GM21528 (cell line): ENCODE results near the gene CDHR5.

Experiments used
- ATAC-seq: cut with Tn5 transposase; IDR thresholded peaks from one replicate; pipeline ENCODE4 v1.9.1; 2021; ENCODE audit warnings: mild to moderate bottlenecking, moderate library complexity; ENCODE audit not compliant: unreplicated experiment, low FRiP score

The CDHR5 gene

DNA sequence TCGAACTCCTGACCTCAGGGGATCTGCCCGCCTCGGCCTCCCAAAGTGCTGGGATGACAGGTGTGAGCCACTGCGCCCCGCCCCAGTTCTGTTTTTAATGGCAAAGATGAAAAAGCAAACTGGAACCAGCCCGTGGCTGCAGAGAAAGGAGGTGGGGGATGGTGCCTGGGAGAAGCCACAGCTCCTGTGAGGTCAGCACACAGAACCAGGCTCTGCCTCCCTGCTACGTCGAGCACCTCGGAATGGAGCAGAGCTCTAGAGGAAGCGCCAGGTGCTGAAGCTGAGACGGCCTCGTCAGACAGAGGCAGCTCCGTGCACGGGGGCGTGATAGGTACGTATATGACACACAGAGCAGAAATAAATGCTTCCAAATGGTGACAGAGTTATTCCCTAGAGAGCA is 20.8 kb upstream of the CDHR5 start:
- ATAC-seq = no peak

- ATAC-seq = no peak
Observed at GRCh38 chr11:643849-644738, 19.3 kb upstream of the CDHR5 start.

DNA sequence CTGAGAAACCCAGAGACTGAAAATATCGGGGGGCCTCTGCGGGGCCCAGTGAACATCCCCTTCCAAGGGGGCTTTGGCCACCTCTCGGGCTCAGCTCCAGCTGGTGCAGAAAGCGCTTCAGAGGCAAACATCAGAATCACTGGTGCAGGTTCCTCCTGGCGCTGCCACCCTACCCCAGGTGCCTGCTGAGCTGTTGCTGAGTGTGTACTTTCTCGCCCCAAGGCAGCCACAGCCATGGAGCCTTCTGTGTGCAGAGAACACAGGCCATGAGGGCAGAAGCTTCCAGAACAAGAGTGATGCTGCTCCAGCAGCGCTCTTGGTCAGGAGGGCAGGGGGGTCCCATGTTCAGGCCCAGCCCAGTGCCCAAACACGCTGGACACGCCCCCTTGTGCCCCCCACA is 18.6 kb upstream of the CDHR5 start:
- ATAC-seq = no peak

- ATAC-seq = no peak
Observed at GRCh38 chr11:641806-642370, 17.1 kb upstream of the CDHR5 start.

DNA sequence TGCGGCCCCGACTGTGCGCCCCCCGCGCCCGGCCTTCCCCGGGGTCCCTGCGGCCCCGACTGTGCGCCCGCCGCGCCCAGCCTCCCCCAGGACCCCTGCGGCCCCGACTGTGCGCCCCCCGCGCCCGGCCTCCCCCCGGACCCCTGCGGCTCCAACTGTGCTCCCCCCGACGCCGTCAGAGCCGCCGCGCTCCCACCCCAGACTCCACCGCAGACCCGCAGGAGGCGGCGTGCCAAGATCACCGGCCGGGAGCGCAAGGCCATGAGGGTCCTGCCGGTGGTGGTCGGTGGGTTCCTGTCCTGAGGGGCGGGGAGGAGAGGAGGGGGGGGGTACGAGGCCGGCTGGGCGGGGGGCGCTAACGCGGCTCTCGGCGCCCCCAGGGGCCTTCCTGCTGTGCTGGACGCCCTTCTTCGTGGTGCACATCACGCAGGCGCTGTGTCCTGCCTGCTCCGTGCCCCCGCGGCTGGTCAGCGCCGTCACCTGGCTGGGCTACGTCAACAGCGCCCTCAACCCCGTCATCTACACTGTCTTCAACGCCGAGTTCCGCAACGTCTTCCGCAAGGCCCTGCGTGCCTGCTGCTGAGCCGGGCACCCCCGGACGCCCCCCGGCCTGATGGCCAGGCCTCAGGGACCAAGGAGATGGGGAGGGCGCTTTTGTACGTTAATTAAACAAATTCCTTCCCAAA is 15.4 kb upstream of the CDHR5 start:
- no peak for ATAC-seq

- no peak for ATAC-seq
Observed at GRCh38 chr11:639332-639955, 14.7 kb upstream of the CDHR5 start.

- no peak for ATAC-seq
Observed at GRCh38 chr11:638631-639331, 14.0 kb upstream of the CDHR5 start.

GRCh38 chr11:637593-638521 is 13.1 kb upstream of the CDHR5 start:
- no peak for ATAC-seq

- no peak for ATAC-seq
Observed at GRCh38 chr11:637333-637592, 12.5 kb upstream of the CDHR5 start.

GRCh38 chr11:636511-637332 is 12.0 kb upstream of the CDHR5 start, which contains the start of gene DRD4:
Gene DRD4 (plus strand): TSS chr11:637269. CDS start chr11:637305, 36 bp downstream.
- no peak for ATAC-seq

GRCh38 chr11:635945-636510 is 11.3 kb upstream of the CDHR5 start:
- no peak for ATAC-seq

DNA sequence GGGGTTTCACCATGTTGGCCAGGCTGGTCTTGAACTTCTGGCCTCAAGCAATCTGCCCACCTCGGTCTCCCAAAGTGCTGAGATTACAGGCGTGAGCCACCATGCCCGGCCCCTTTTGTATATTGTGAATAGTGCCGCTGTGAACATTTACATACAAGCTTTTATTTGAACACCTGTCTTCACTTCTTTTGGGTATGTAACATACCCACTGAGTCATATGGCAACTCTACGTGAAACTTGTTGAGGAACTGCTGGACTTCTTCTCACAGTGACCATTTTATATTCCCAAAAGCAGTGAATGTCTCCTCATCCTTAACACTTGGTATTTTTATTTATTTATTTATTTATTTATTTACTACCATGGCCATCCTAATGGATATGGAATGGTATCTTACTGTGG is 6.1 kb upstream of the CDHR5 start:
- no peak for ATAC-seq

DNA sequence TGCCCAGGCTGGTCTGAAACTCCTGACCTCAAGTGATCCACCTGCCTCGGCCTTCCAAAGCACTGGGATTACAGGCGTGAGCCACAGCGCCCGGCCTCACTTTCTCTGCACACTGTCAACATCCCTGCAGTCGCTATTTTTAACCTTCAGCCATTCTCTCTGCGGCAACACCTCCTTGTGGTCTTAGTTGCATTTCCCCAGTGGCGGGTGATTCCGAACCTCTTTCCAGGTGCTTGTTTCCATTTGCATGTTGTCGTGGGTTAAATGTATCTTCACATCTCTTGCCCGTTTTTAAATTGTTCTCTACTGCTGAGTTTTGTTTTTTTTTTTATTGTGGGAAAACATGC is 4.5 kb upstream of the CDHR5 start:
- ATAC-seq = no peak

- no peak for ATAC-seq
Observed at GRCh38 chr11:628056-628455, 3.3 kb upstream of the CDHR5 start.

DNA sequence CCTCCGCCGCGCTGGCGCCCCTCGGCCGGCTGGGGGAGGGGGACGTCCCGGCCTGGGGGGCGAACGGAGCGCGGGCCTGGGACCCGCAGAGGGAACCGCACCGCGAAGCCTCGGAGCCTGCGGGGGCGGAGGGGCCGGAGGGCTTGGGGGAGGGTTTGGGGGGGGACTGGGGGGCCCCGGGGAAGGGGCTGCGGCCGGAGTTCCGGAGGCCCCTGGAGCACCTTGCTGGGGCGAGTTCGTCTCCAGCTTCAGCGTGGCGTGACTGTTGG is 2.5 kb upstream of the CDHR5 start:
- ATAC-seq = no peak

GRCh38 chr11:626475-627307 is 1.9 kb upstream of the CDHR5 start, which contains the start of gene SCT:
Gene SCT (minus strand): TSS chr11:627181. CDS start chr11:627143, 38 bp downstream.
- ATAC-seq = no peak

GRCh38 chr11:625636-626268 is 997 bp upstream of the CDHR5 start:
- no peak for ATAC-seq
